ENCODE results near the gene NDUFAF7. TPM values are rescaled to one million over a fixed set of nuclear protein-coding genes. Genes with fewer than 3 reads are reported as not detected.
"Not testable (repeated sequence)": the region's sequence is repeated elsewhere in the genome, so short reads cannot be mapped to it uniquely, and the experiment has no call there.

NDUFAF7 gene
- polyA plus RNA-seq, 1 of the 3 experiments (the other 2 are of a cell fraction): 24.8 TPM

DNA sequence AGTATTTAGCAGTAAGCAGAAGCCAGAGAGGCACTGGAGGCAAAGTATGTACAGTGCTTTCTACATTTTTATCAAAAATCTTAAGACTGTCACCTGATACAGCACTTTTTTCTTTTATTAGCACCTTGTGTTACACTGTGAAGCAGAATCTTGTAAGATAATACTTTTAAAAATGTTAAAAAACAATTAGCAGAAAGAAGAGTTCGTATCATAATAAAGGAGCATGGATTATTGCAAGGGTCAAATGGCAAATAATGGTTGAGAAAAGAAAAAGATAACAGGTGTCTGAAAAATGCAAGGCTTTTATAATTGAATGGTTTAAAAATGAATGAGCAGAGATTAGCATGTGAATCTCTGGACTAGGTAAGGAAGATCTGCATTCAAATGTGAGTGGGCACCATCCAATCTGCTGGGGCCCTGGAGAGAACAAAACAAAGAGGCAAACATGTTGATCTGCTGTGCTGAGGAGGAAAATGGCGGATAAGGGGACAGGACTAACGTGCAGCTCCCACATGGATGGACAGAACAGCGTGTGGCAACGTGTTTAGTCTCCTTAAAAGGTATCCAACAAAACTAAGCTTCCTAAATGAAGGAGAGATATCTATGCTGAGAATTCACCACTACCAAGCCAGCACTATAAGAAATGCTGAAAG is 25.6 kb upstream of the NDUFAF7 start:
- peaks cover 6% of the 10 kb centered on the region; the same call in 1 of the 2 replicates for H4K20me1 ChIP-seq (ENCODE audit: insufficient read depth)
- no peak overlapping the region; a peak in 1 of 4 replicates for H3K4me3 ChIP-seq (ENCODE audit: low read depth in 2 of 2, low read length in 1 of 2)
- peaks cover 27% of the 10 kb centered on the region; the same call in 1 of the 2 replicates for H3K9me3 ChIP-seq
- H3K9ac ChIP-seq: no peak overlapping the region
- H3K27me3 ChIP-seq (ENCODE audit: insufficient read depth): no peaks in the 10 kb centered on the region
- peaks cover 28% of the 10 kb centered on the region for H3F3A ChIP-seq (replicated peaks; ENCODE audit: insufficient read depth)
- CTCF ChIA-PET: interaction anchor here (0.7 to 1.1 kb wide), 2 partner anchors 9 to 37 kb away, joined by 3 to 7 read pairs; no protein-coding TSS in a partner anchor
- 98% methylated on average over 5 of the region's 5 CpGs for WGBS (ENCODE audit: low lambda C conversion rate)
- POLR2A ChIA-PET: no interaction called here
- no peak for DNase-seq
- no peak overlapping the region for H3K27ac ChIP-seq (ENCODE audit: low read depth in 2 of 2, low read length in 1 of 2)
- H3K79me2 ChIP-seq (ENCODE audit: insufficient read depth): peaks cover 81% of the 10 kb centered on the region
- TF ChIP-seq RFX5 (IDR thresholded peaks at IDR 0.05; ENCODE audit: low read length) (no peak), GATA2 (CRISPR knock-in tag; IDR thresholded peaks at IDR 0.05) (no peak), EP300 (IDR thresholded peaks at IDR 0.05; ENCODE audit: borderline replicate concordance in 1 of 2, low read depth in 1 of 2, low read length in 1 of 2) (no peak), CHD2 (IDR thresholded peaks at IDR 0.05; ENCODE audit: low read length, partially characterized antibody) (no peak)
- TF ChIP-seq, protein P1, sequence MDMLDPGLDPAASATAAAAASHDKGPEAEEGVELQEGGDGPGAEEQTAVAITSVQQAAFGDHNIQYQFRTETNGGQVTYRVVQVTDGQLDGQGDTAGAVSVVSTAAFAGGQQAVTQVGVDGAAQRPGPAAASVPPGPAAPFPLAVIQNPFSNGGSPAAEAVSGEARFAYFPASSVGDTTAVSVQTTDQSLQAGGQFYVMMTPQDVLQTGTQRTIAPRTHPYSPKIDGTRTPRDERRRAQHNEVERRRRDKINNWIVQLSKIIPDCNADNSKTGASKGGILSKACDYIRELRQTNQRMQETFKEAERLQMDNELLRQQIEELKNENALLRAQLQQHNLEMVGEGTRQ (IDR thresholded peaks at IDR 0.05; ENCODE audit: borderline replicate concordance, low read depth, low read length): no peak
- TF ChIP-seq, protein P2, sequence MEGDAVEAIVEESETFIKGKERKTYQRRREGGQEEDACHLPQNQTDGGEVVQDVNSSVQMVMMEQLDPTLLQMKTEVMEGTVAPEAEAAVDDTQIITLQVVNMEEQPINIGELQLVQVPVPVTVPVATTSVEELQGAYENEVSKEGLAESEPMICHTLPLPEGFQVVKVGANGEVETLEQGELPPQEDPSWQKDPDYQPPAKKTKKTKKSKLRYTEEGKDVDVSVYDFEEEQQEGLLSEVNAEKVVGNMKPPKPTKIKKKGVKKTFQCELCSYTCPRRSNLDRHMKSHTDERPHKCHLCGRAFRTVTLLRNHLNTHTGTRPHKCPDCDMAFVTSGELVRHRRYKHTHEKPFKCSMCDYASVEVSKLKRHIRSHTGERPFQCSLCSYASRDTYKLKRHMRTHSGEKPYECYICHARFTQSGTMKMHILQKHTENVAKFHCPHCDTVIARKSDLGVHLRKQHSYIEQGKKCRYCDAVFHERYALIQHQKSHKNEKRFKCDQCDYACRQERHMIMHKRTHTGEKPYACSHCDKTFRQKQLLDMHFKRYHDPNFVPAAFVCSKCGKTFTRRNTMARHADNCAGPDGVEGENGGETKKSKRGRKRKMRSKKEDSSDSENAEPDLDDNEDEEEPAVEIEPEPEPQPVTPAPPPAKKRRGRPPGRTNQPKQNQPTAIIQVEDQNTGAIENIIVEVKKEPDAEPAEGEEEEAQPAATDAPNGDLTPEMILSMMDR (IDR thresholded peaks at IDR 0.05): no peak
- H3K4me2 ChIP-seq: no peak overlapping the region
- H3K4me1 ChIP-seq (ENCODE audit: control insufficient read depth in 1 of 2, insufficient read depth in 2 of 2, low read depth in 1 of 2, low read length in 1 of 2): no peaks in the 10 kb centered on the region
- no peaks in the 10 kb centered on the region; the same call in 1 of the 2 replicates for H3K9me2 ChIP-seq
- peaks cover 87 to 98% of the 10 kb centered on the region in 2 experiments for H3K36me3 ChIP-seq (replicated peaks in 1 of 2; ENCODE audit: control insufficient read depth in 1 of 2, insufficient read depth in 2 of 2, low read length in 1 of 2)
- no peak overlapping the region for H2AFZ ChIP-seq (ENCODE audit: low read depth)

DNA sequence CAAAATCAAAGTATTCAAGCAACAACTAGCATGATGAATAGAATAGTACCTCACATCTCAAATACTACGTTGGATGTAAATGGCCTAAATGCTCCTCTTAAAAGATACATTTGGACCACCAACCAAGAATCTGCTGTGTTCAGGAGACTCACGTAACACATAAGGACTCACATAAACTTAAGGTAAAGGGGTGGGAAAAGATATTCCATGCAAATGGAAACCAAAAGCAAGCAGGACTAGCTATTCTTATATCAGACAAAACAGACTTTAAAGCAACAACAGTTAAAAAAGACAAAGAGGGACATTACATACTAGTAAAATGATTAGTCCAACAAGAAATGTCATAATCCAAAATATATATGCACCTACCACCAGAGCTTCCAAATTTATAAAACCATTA is 24.7 kb upstream of the NDUFAF7 start:
- H2AFZ ChIP-seq (ENCODE audit: low read depth); H3K4me2 ChIP-seq; H4K20me1 ChIP-seq (ENCODE audit: insufficient read depth); H3K4me1 ChIP-seq (ENCODE audit: control insufficient read depth in 1 of 2, insufficient read depth in 2 of 2, low read depth in 1 of 2, low read length in 1 of 2); H3K9ac ChIP-seq; H3K4me3 ChIP-seq (ENCODE audit: low read depth in 2 of 2, low read length in 1 of 2); H3K27ac ChIP-seq (ENCODE audit: low read depth in 2 of 2, low read length in 1 of 2); H3K9me2 ChIP-seq; DNase-seq; POLR2A ChIA-PET; H3K27me3 ChIP-seq (ENCODE audit: insufficient read depth): not testable (repeated sequence)
- 94% methylated on average over 2 of the region's 2 CpGs for WGBS (ENCODE audit: low lambda C conversion rate)
- CTCF ChIA-PET: interaction anchor here (0.7 to 1.1 kb wide), 2 partner anchors 10 to 38 kb away, joined by 3 to 7 read pairs; no protein-coding TSS in a partner anchor
- Histone ChIP-seq H3K36me3 (replicated peaks in 1 of 2; ENCODE audit: control insufficient read depth in 1 of 2, insufficient read depth in 2 of 2, low read length in 1 of 2) (peaks cover 87 to 98% of the 10 kb centered on the region in 2 experiments), H3K9me3 (peaks cover 27% of the 10 kb centered on the region; the same call in 1 of the 2 replicates), H3F3A (replicated peaks; ENCODE audit: insufficient read depth) (peaks cover 29% of the 10 kb centered on the region), H3K79me2 (ENCODE audit: insufficient read depth) (peaks cover 79% of the 10 kb centered on the region)

Data from SK-N-SH (cell line).